Ectodermal cell (in vitro differentiated cells): ENCODE measurements around the gene ST3GAL5.

Experiments used
- H3K27ac ChIP-seq: 2 replicates; pipeline ENCODE4 v1.7.0; 2013; ENCODE audit warnings: mild to moderate bottlenecking, low read depth, low read length; ENCODE audit not compliant: insufficient read depth, poor library complexity, severe bottlenecking
- H3K27me3 ChIP-seq: 2 replicates; pipeline ENCODE4 v1.7.0; 2013; ENCODE audit warnings: mild to moderate bottlenecking, low read length; ENCODE audit not compliant: insufficient read depth, control insufficient read depth, poor library complexity, severe bottlenecking
- H3K36me3 ChIP-seq: one replicate; pipeline ENCODE4 v1.7.0; 2013; ENCODE audit warnings: low read length; ENCODE audit not compliant: control insufficient read depth, insufficient read depth
- H3K4me1 ChIP-seq: one replicate; pipeline ENCODE4 v1.7.0; 2013; ENCODE audit warnings: low read length; ENCODE audit not compliant: control insufficient read depth, insufficient read depth
- H3K4me3 ChIP-seq: 2 replicates; pipeline ENCODE4 v1.7.0; 2013; ENCODE audit warnings: low read depth, low read length, control low read depth; ENCODE audit not compliant: insufficient read depth
- H3K9me3 ChIP-seq: 2 replicates; pipeline ENCODE4 v1.7.0; 2013; ENCODE audit warnings: mild to moderate bottlenecking, low read length, moderate library complexity; ENCODE audit not compliant: control insufficient read depth
- WGBS, 2 experiments: methylation state at CpG; one replicate each; pipeline ENCODE4 v1.1.7; 2013; ENCODE audit warnings: missing lambda C conversion rate in 2 of 2; 5-methylcytosine and 5-hydroxymethylcytosine counted together

ST3GAL5 gene

DNA sequence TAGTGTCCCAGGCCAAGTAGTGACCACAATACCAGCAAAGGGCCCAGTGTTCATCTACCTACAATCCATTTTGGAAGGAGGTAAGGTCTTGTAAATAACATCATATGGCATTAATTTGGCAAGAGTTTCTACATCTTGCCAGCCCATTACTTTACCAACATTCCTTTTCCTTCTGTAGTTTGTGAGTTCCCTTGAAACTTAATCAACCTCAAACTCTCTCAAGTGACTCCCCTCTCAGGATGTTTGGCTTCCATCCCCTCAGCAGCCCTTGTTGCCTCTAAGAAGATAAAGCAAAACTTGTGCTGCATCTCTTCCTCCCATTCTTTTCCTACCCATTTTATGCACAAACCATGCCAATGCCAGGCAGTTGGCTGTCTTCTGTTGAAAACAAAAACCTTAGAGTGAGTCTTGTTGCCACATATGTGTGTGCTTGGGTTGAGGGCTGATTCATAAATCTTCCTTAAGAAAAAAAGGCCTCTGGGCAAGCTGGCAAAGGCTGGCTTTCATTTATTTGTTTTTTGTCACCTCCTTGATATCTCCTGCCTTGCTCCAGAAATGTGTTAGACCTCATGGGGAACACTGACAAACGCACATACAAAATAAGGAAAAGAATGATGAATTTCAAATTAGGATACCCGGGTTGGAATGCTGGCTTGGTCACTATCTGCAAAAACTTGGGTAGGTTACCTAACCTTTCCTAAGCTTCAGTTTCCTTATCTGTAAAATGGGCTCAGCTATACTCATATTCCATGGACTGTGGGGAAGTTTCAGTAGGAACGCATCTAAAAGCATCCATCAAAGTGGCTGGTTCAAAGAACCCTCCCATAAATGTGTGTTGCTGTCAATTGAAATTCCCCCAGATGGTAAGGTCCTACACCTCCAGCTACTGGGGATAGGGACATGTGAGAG is 29.4 kb upstream of the ST3GAL5 start:
- H3K27me3 ChIP-seq = no peaks in the 10 kb centered on the region
- 93 to 94% methylated on average over 3 of the region's 3 CpGs for WGBS, 2 experiments

DNA sequence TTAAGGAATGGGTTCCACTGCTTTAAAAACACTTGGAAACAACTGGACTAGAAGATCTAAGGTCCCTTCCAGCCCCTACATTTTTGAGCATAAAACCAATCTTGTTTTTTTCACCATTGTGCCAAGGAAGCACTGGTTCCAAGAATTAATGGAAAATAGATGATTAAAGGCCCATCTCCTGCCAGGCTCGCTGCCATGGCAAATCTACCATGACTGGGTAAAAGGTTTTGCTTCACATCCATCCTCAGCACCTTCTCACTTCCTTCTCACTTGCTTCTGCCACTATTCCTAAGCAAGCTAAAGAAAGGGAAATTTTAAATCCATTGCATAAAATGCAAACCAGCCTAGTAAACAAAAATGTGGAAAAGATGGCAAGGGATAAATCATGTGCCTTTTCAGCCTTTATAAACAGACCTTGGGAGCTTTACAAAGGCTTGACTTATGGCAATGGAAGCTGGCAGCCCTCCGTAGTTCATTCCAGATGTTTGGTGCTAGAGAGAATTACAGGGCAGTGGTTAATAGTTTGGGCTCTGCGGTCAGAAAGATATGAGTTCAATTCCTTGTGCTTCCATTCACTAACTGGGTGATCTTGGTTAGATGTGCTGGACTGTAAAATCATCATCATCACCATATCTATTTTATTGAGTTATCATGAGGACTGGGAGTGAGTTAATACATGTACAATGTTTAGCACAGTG is 27.0 kb upstream of the ST3GAL5 start:
- Histone ChIP-seq H3K9me3 (no peaks in the 10 kb centered on the region), H3K36me3 (no peaks in the 10 kb centered on the region), H3K4me3 (no peak overlapping the region), H3K4me1 (peaks cover 8% of the 10 kb centered on the region), H3K27me3 (no peaks in the 10 kb centered on the region), H3K27ac (no peak overlapping the region)
- 81 to 93% methylated on average over 3 of the region's 3 CpGs for WGBS, 2 experiments

More for the DNA sequence above, 29.4 kb upstream of the ST3GAL5 start:
- no peaks in the 10 kb centered on the region for H3K9me3 ChIP-seq
- H3K36me3 ChIP-seq = no peaks in the 10 kb centered on the region
- no peaks in the 10 kb centered on the region for H3K4me1 ChIP-seq
- no peak overlapping the region for H3K4me3 ChIP-seq
- no peak overlapping the region for H3K27ac ChIP-seq

DNA sequence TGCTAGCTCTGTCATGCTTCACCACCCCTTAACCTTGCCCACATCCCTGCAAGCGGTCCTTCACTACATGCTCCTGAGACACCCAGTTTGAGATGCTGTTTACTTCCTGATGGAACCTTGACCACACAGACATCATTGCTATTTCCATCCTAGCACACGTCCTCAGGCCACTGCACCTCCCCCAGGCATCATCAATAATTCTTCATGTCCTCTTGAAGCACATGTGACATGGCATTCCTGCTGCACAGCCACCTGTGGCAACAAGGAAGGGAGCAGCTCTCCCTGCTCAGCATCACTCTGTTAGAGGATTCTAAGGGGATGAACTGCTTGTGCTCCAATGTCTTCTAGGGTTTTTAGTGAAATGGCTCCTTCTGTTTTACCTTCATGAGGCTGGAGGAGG is 26.1 kb upstream of the ST3GAL5 start:
- Histone ChIP-seq H3K27ac (no peak overlapping the region), H3K36me3 (no peaks in the 10 kb centered on the region), H3K4me3 (no peak overlapping the region), H3K27me3 (no peaks in the 10 kb centered on the region), H3K4me1 (peaks cover 8% of the 10 kb centered on the region), H3K9me3 (no peaks in the 10 kb centered on the region)
- WGBS, 2 experiments = 74 to 78% methylated on average over 2 of the region's 2 CpGs

DNA sequence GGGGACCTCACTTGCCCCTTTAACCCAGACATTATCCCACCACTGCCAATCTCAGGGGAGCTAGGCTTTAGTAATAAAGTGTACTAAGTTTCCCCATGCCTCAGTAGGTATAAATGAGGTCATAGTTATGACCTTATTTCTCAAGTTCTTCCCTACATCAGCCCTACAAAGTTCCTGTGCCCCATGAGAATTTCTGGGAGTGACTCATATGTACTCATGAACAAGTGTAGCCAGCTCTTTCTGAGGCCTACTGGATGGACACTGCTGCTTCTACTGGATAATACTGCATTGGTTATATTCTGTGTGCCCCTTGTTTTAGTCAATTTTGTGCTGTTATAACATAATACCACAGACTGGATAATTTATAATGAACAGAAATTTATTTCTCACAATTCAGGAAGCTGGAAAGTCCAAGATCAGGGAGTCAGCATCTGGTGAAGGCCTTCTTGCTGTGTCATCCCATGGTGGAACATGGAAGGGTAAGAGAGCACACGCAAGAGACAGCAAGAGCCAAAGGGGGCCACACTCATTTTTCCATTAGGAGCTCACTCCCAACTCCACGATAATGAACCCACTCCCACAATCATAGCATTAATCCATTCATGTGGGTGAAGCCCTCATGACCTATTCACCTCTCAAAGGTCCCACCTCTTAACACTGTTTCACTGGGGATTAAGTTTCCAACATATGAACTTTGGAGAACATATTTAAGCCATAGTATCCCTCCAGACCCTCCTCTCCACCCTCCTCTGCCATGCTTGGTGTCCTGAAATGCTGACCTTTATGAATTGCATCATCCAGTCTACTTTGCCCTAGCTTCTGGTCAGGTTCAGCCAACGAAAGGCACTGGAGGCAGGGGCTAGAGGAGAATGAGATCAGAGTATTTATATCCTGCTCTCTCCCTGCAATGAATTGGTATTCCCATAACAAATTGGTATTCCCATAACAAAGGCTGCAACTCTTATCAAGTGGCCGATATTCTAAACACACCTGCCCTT is 25.4 kb upstream of the ST3GAL5 start:
- WGBS, 2 experiments = 89 to 90% methylated on average over 4 of the region's 4 CpGs
- Histone ChIP-seq H3K4me3 (no peak overlapping the region), H3K27me3 (no peaks in the 10 kb centered on the region), H3K36me3 (no peaks in the 10 kb centered on the region), H3K9me3 (no peaks in the 10 kb centered on the region), H3K4me1 (peaks cover 8% of the 10 kb centered on the region), H3K27ac (no peak overlapping the region)

DNA sequence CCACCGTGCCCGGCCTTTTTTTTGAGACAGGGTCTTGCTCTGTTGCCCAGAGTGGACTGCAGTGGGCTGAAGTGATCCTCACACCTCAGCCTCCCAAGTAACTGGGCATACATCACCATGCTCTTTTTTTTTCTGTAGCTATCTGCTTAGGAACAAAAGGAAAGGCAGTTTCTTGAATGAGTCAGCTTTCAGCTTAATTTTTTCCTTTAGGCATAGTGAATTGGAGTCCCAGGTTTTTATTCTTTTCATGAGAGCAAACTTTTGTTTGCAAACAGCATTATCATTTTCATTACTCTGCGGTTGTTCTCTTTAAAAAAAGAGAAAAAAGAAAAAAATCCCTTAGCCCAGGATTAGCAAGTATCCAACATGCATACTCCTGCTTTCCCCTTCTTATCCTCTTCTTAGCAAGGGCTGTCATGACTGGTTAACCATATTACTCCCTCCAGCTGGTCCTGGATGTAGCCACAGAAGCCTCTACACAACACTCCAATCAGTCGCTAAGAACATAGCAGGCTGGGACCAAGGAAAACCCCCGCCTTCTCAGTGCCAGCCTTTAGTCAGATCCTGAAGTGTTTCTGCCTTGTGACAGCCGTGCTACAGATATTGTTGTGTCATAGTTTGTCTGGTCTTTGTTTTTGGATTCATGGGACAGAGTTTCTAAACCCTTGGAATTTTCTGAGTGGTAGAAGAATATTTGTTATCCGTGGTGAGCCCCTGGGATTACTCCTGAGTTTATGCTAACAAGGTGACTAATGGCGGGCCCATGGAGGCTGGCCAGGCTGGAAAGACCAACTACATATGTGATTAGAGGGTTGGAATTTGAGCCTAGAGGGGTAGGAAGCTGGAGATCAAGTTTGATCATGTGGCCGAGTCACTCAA is 23.3 kb upstream of the ST3GAL5 start:
- Histone ChIP-seq H3K27me3 (no peaks in the 10 kb centered on the region), H3K9me3 (no peaks in the 10 kb centered on the region), H3K4me1 (peaks cover 8% of the 10 kb centered on the region), H3K36me3 (no peaks in the 10 kb centered on the region), H3K27ac (no peak overlapping the region), H3K4me3 (no peak overlapping the region)
- 87 to 91% methylated on average over 9 of the region's 9 CpGs for WGBS, 2 experiments

DNA sequence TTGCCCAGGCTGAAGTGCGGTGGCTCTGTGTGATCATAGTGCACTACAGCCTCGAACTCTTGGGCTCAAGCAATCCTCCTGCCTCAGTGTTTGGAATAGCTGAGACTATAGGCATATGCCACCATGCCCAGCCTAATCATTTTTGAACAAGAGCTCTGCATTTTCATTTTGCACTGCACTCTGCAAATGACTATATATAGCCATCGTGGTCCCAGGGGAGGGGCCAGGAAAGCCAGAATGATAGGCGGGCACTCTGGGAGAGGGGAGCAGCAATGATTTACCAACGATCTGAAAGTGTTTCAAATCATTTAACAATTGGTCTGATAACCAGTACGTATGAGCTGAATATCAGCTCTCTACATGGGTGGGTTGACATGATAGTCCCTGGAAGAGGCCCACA is 22.3 kb upstream of the ST3GAL5 start:
- no peaks in the 10 kb centered on the region for H3K36me3 ChIP-seq
- H3K4me3 ChIP-seq = no peak overlapping the region
- H3K27ac ChIP-seq = no peak overlapping the region
- H3K27me3 ChIP-seq = no peaks in the 10 kb centered on the region
- H3K9me3 ChIP-seq = no peaks in the 10 kb centered on the region
- H3K4me1 ChIP-seq = peaks cover 8% of the 10 kb centered on the region
- 72 to 79% methylated on average over 6 of the region's 6 CpGs for WGBS, 2 experiments

DNA sequence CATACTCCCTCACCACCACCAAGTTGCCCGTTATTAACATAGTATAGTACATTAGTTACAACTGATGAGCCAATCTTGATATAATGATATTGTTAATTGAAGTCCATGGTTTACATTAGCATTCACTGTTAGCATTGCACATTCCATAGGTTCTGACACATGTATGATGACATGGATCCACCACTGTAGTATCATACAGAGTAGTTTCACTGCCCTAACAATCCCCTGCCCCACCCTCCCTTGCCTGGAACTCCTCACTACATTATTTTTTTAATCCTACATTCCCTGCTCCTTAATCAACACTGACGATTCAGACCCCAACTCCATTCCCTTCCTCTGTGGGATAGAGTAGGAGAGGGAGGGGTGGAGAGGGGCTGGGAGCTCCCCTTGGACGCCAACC is 20.2 kb upstream of the ST3GAL5 start:
- H3K27ac ChIP-seq = no peak overlapping the region
- H3K4me3 ChIP-seq = no peak overlapping the region
- no peaks in the 10 kb centered on the region for H3K36me3 ChIP-seq
- peaks cover 8% of the 10 kb centered on the region for H3K4me1 ChIP-seq
- WGBS, 2 experiments = 60 to 83% methylated on average over 1 to 2 of the region's 3 CpGs
- H3K27me3 ChIP-seq = no peaks in the 10 kb centered on the region
- H3K9me3 ChIP-seq = no peaks in the 10 kb centered on the region

DNA sequence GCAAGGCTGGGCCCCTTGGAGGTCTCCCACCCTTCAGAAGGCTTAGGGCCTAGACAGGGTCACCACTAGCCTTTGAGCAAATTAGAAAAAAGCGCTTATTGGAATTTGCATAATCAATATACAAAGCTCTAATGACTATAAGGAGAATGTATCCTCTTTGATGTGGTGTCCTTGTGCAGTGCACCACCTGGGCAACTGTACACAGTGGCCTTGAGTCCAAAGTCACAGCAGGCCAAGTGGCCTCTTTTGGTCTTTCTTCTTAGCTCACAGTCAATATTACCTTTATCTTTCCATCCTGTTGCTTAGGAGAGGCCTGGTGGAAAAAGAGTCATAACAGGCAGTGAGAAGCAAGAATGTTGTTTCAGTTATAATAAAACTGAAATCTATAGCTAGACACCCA is 19.7 kb upstream of the ST3GAL5 start:
- no peak overlapping the region for H3K27ac ChIP-seq
- H3K36me3 ChIP-seq = no peaks in the 10 kb centered on the region
- no peaks in the 10 kb centered on the region for H3K9me3 ChIP-seq
- H3K27me3 ChIP-seq = no peaks in the 10 kb centered on the region
- peaks cover 8% of the 10 kb centered on the region for H3K4me1 ChIP-seq
- H3K4me3 ChIP-seq = no peak overlapping the region
- WGBS, 2 experiments = 100% methylated on average over 1 of the region's 1 CpG; no CpG with 5 or more reads in 1 of the 2 experiments

DNA sequence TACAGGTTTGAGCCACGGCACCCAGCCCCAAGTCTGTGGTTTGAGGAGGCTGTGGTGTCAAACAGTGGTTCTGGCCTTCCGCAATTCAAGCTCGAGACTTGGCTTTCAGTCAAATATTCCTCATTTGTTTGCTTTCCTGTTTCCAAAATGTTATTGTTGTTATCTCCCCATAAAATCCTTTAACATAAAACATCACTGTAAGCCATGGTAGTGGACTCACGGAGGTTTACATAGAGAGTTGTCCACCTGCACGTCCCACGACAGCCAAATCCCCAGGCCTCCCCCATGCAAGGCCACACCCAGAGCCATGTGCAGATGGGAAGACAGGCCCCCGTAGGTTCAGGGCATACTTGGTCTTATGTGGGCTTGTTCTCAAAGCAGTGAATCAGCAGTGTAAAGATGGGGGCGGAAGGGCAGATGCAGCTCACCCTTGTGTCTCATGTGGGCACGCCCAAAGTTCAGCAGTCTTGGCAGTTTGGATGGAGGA is 18.9 kb upstream of the ST3GAL5 start:
- H3K4me1 ChIP-seq = peaks cover 8% of the 10 kb centered on the region
- no peaks in the 10 kb centered on the region for H3K27me3 ChIP-seq
- no peaks in the 10 kb centered on the region for H3K9me3 ChIP-seq
- no peak overlapping the region for H3K4me3 ChIP-seq
- H3K36me3 ChIP-seq = no peaks in the 10 kb centered on the region
- WGBS, 2 experiments = 83% methylated on average over 9 of the region's 9 CpGs
- no peak overlapping the region for H3K27ac ChIP-seq
